HepG2 (cell line): ENCODE results near the gene SLC41A3. TPM values are rescaled to one million over a fixed set of nuclear protein-coding genes. Genes with fewer than 3 reads are reported as not detected.

Experiments used
- ATAC-seq: fragments of 200-7000 bp; cut with Tn5 transposase; 3 replicates; pipeline ENCODE4 v1.9.1; 2020; ENCODE audit warnings: mild to moderate bottlenecking, moderate library complexity
- BruUV-seq: library from RNA; stranded (reverse); fragments of 400-500 nt; replicated peaks from 2 replicates; lab custom pipeline; 2021; lab: Mats Ljungman, UMichigan
- CTCF ChIA-PET: fragments of 300-600 bp; formaldehyde crosslinking; extraction: SDS; loops from one replicate; lab custom pipeline; 2021; ENCODE audit warnings: low total read pairs, inconsistent platforms, low intra/inter-chr PET ratio; lab: Yijun Ruan, JAX
- POLR2A ChIA-PET: fragments of 350-600 bp; sonication (Branson Sonifier 250); formaldehyde crosslinking; loops from one replicate; lab custom pipeline; 2020; ENCODE audit warnings: antibody characterized with exemption, inconsistent platforms; lab: Yijun Ruan, JAX
- DNase-seq: peaks from one replicate; pipeline ENCODE4 v3.0.0-alpha.2; 2015; ENCODE audit warnings: low spot score
- FAIRE-seq: peaks from 3 replicates; lab custom pipeline; 2011; peaks lifted over from hg19 to GRCh38; lab: Jason Lieb, UNC
- H2AFZ ChIP-seq: one replicate; pipeline ENCODE4 v1.6.1; 2011; ENCODE audit warnings: low read length, inconsistent platforms
- H3K27ac ChIP-seq: fragments of 300-600 bp; 3 replicates; pipeline ENCODE4 v1.8.0; 2011; ENCODE audit warnings: mixed run types, mild to moderate bottlenecking, mixed read lengths, low read length, inconsistent platforms; ENCODE audit not compliant: insufficient read depth; ENCODE audit errors: extremely low read length
- H3K27me3 ChIP-seq, 2 experiments: fragments of 200-600 bp in 1 of 2; 2 replicates in 1 of 2; 3 replicates in 1 of 2; pipeline versions ENCODE4 v1.6.0 to v1.8.0; 2011; ENCODE audit warnings: low read length in 2 of 2, mild to moderate bottlenecking in 2 of 2, moderate library complexity in 2 of 2, inconsistent platforms in 1 of 2; ENCODE audit not compliant: insufficient read depth in 2 of 2, control insufficient read depth in 1 of 2
- H3K36me3 ChIP-seq, 2 experiments: fragments of 200-600 bp in 1 of 2; replicated peaks in 1 of 2; 2 replicates in 1 of 2; 3 replicates in 1 of 2; pipeline versions ENCODE4 v1.5.1 to v1.8.0; 2011; ENCODE audit warnings: low read length in 2 of 2, inconsistent platforms in 1 of 2; ENCODE audit not compliant: insufficient read depth in 2 of 2, control insufficient read depth in 1 of 2
- H3K4me1 ChIP-seq: 2 replicates; pipeline ENCODE4 v1.5.1; 2012; ENCODE audit warnings: low read length, inconsistent platforms; ENCODE audit not compliant: insufficient read depth
- H3K4me2 ChIP-seq: 2 replicates; pipeline ENCODE4 v1.6.0; 2011; ENCODE audit warnings: low read depth, low read length, inconsistent platforms
- H3K4me3 ChIP-seq, 3 experiments: fragments of 200-600 bp in 1 of 3; sonication (generic), shearing (Covaris generic) in 1 of 3; replicated peaks in 1 of 3; 2 replicates each; pipeline ENCODE4 v1.5.1; 2011 to 2016; ENCODE audit warnings: low read length in 3 of 3, inconsistent platforms in 2 of 3, low read depth in 2 of 3, mild to moderate bottlenecking in 2 of 3, control low read depth in 1 of 3, mixed read lengths in 1 of 3; ENCODE audit not compliant: insufficient read depth in 1 of 3
- H3K79me2 ChIP-seq: one replicate; pipeline ENCODE4 v1.6.1; 2011; ENCODE audit warnings: low read length, inconsistent platforms; ENCODE audit not compliant: insufficient read depth
- H3K9ac ChIP-seq: 2 replicates; pipeline ENCODE4 v1.6.0; 2011; ENCODE audit warnings: mild to moderate bottlenecking, low read depth, low read length, inconsistent platforms; ENCODE audit not compliant: insufficient read depth
- H3K9me3 ChIP-seq: 2 replicates; pipeline ENCODE4 v1.5.1; 2012; ENCODE audit warnings: mild to moderate bottlenecking, low read length
- H4K20me1 ChIP-seq: 2 replicates; pipeline ENCODE4 v1.6.0; 2011; ENCODE audit warnings: inconsistent platforms, mild to moderate bottlenecking, low read length, moderate library complexity; ENCODE audit not compliant: insufficient read depth
- HNF4A ChIP-seq: sonication (generic); formaldehyde crosslinking; IDR thresholded peaks from 2 replicates; pipeline ENCODE4 v1.4.0; 2020; ENCODE audit warnings: missing genetic modification reagents
- KDM2A ChIP-seq: sonication (generic); formaldehyde crosslinking; IDR thresholded peaks from 2 replicates; pipeline ENCODE4 v1.4.0; 2020; ENCODE audit warnings: low read depth, missing genetic modification reagents, borderline replicate concordance
- NFRKB ChIP-seq: fragments of 450-650 bp; IDR thresholded peaks from 2 replicates; pipeline ENCODE4 v1.6.1; 2017
- NRL ChIP-seq: sonication (generic); formaldehyde crosslinking; IDR thresholded peaks from 2 replicates; pipeline ENCODE4 v1.5.0; 2020; ENCODE audit warnings: missing genetic modification reagents, mild to moderate bottlenecking, moderate library complexity, borderline replicate concordance
- SATB2 ChIP-seq: sonication (generic); formaldehyde crosslinking; IDR thresholded peaks from 2 replicates; pipeline ENCODE4 v1.5.0; 2020; ENCODE audit warnings: missing genetic modification reagents
- ZFAT ChIP-seq: sonication (generic); formaldehyde crosslinking; conservative IDR thresholded peaks from 2 replicates; pipeline ENCODE4 v1.8.1; 2023; ENCODE audit warnings: missing genetic modification reagents, inconsistent platforms
- ZNF644 ChIP-seq: IDR thresholded peaks from 2 replicates; pipeline ENCODE4 v1.6.1; 2016; ENCODE audit warnings: low read depth
- ZNF672 ChIP-seq: sonication (generic); formaldehyde crosslinking; IDR thresholded peaks from 2 replicates; pipeline ENCODE4 v1.8.1; 2022; ENCODE audit warnings: missing genetic modification reagents
- ZNF780A ChIP-seq: sonication (generic); formaldehyde crosslinking; IDR thresholded peaks from 2 replicates; pipeline ENCODE4 v1.8.0; 2022; ENCODE audit warnings: mild to moderate bottlenecking, missing genetic modification reagents, moderate library complexity
- ZNF792 ChIP-seq: IDR thresholded peaks from 2 replicates; pipeline ENCODE4 v1.6.1; 2016
- ZSCAN29 ChIP-seq: sonication (generic); formaldehyde crosslinking; conservative IDR thresholded peaks from 2 replicates; pipeline ENCODE4 v1.4.0; 2020; ENCODE audit warnings: mild to moderate bottlenecking, missing genetic modification reagents
- WGBS: methylation state at CpG from one replicate; pipeline ENCODE4 v1.1.6; 2017; ENCODE audit warnings: low lambda C conversion rate; 5-methylcytosine and 5-hydroxymethylcytosine counted together
- in situ Hi-C: cut with HindIII; loops from 2 replicates; pipeline ENCODE4 v1.10.0; 2017; ENCODE audit warnings: low pct_unique_long_range_greater_than_20kb; ENCODE audit not compliant: extremely low pct_ligation_motif_present
- intact Hi-C: fragments of 100-400 bp; cut with micrococcal nuclease; formaldehyde crosslinking; loops from one replicate; pipeline ENCODE4 v1.10.0; 2022; ENCODE audit not compliant: unreplicated experiment
- polyA plus RNA-seq, 8 experiments: library from polyadenylated mRNA; depleted of rRNA in 3 of 8; stranded (reverse) in 7 of 8; unstranded in 1 of 8; fragments of >200 nt; fragmentation: Illumina TruSeq in 4 of 8; extraction: Trizol in 4 of 8; gene quantifications; 2 replicates each; pipeline versions ENCODE4 v1.2.1 to v1.2.3, GENCODE V29; 2011 to 2016; ENCODE audit warnings: low read depth in 4 of 8, missing spikeins in 1 of 8, mixed read lengths in 1 of 8; ENCODE audit not compliant: insufficient read depth in 1 of 8
- total RNA-seq, 5 experiments: library from RNA; depleted of rRNA; stranded (reverse); fragments of >200 nt; fragmentation: Illumina TruSeq; extraction: Trizol; gene quantifications; 2 replicates each; pipeline ENCODE4 v1.2.3, GENCODE V29; 2016; ENCODE audit warnings: low read depth in 1 of 5
- TF ChIP-seq, protein P1 (sequence below): sonication (generic); formaldehyde crosslinking; IDR thresholded peaks from 2 replicates; pipeline ENCODE4 v1.4.0; 2020; ENCODE audit warnings: mild to moderate bottlenecking, missing genetic modification reagents, borderline replicate concordance
- TF ChIP-seq, protein P2 (sequence below): conservative IDR thresholded peaks from 2 replicates; pipeline ENCODE4 v1.6.1; 2018; ENCODE audit warnings: missing genetic modification reagents
- TF ChIP-seq, protein P3 (sequence below): sonication (generic); formaldehyde crosslinking; IDR thresholded peaks from 2 replicates; pipeline ENCODE4 v1.8.1; 2023; ENCODE audit warnings: missing genetic modification reagents, inconsistent platforms, borderline replicate concordance
- TF ChIP-seq, protein P4 (sequence below): sonication (generic); formaldehyde crosslinking; IDR thresholded peaks from 2 replicates; pipeline ENCODE4 v1.5.0; 2020; ENCODE audit warnings: missing genetic modification reagents

Gene SLC41A3
- total and polyA plus RNA-seq, 2 of the 13 experiments (the other 11 are each of a cell fraction or from before 2014, with no cell fraction given) = 26.0 to 71.1 TPM

DNA sequence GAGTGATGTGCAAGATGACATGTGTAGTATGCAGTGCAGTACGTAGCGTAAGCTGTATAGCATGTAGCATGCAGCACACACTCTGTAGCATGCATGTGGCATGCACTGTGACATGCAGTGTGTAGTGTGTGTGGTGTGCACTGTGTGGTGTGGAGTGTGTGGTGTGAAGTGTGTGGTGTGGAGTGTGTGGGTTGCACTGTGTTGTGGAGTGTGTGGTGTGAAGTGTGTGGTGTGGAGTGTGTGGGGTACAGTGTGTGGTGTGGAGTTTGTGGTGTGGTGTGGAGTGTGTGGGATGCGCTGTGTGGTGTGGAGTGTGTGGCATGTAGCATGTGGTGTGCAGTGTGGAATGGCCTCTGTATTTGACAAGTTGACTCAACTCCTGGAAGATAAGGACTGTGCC, 75.7 kb downstream of the SLC41A3 start:
- no peak overlapping the region for H2AFZ ChIP-seq
- WGBS = 100% methylated on average over 3 of the region's 3 CpGs
- H3K9me3 ChIP-seq = no peaks in the 10 kb centered on the region
- FAIRE-seq (no peak), DNase-seq (no peak)
- no peaks in the 10 kb centered on the region for H4K20me1 ChIP-seq
- H3K4me1 ChIP-seq = no peaks in the 10 kb centered on the region
- in situ Hi-C loops = no loop called here
- H3K36me3 ChIP-seq = peaks cover 6 to 7% of the 10 kb centered on the region in 2 experiments; a peak in 3 of 5 replicates
- BruUV-seq = no TSS peak
- H3K4me3 ChIP-seq = no peak overlapping the region
- no peak overlapping the region for H3K4me2 ChIP-seq
- H3K27me3 ChIP-seq = no peaks in the 10 kb centered on the region
- POLR2A ChIA-PET = no interaction called here
- H3K27ac ChIP-seq = no peak overlapping the region
- TF ChIP-seq KDM2A (CRISPR knock-in tag) (no peak), NFRKB (no peak)
- TF ChIP-seq, all 625 proteins: peak for 0
- no peak for ATAC-seq
- CTCF ChIA-PET = no interaction called here
- intact Hi-C loops = no loop called here
- Histone ChIP-seq H3K79me2 (no peaks in the 10 kb centered on the region), H3K9ac (no peak overlapping the region)

DNA sequence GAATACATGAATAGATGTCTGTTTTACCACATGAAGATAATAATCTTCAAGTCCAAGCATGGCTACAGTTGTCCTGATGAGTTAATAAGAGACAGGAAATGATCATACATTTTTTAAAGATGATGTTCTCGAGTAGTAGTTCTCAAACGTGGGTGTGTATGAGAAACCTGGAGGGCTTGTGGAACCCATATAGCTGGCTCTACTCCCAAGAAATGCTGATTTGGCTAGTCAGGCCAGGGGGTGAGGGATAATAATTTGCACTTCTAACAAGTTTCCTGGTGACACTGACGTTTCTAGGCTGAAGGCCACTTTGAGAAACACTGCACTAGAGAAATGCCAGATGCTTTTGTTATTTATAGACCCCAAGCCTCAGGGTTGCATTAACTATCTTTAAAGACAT, 78.0 kb downstream of the SLC41A3 start:
- H3K79me2 ChIP-seq = no peaks in the 10 kb centered on the region
- ChIA-PET CTCF (no interaction called here), POLR2A (no interaction called here)
- no peak overlapping the region for H3K4me3 ChIP-seq
- 52% methylated on average over 3 of the region's 3 CpGs for WGBS
- FAIRE-seq = no peak
- H3K9ac ChIP-seq = no peak overlapping the region
- H4K20me1 ChIP-seq = no peaks in the 10 kb centered on the region
- no peaks in the 10 kb centered on the region for H3K4me1 ChIP-seq
- intact Hi-C loops (no loop called here), in situ Hi-C loops (no loop called here)
- no peaks in the 10 kb centered on the region for H3K27me3 ChIP-seq
- no peak overlapping the region for H2AFZ ChIP-seq
- BruUV-seq = no TSS peak
- no peak overlapping the region for H3K27ac ChIP-seq
- no peak for ATAC-seq
- DNase-seq = no peak
- no peak overlapping the region for H3K4me2 ChIP-seq
- peaks cover 4 to 7% of the 10 kb centered on the region in 2 experiments; a peak in 3 of 5 replicates for H3K36me3 ChIP-seq
- no peaks in the 10 kb centered on the region for H3K9me3 ChIP-seq
- no peak for TF ChIP-seq ZNF672 (CRISPR knock-in tag)
- TF ChIP-seq, protein P1, sequence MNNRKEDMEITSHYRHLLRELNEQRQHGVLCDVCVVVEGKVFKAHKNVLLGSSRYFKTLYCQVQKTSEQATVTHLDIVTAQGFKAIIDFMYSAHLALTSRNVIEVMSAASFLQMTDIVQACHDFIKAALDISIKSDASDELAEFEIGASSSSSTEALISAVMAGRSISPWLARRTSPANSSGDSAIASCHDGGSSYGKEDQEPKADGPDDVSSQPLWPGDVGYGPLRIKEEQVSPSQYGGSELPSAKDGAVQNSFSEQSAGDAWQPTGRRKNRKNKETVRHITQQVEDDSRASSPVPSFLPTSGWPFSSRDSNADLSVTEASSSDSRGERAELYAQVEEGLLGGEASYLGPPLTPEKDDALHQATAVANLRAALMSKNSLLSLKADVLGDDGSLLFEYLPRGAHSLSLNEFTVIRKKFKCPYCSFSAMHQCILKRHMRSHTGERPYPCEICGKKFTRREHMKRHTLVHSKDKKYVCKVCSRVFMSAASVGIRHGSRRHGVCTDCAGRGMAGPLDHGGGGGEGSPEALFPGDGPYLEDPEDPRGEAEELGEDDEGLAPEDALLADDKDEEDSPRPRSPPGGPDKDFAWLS = no peak
- TF ChIP-seq, protein P2, sequence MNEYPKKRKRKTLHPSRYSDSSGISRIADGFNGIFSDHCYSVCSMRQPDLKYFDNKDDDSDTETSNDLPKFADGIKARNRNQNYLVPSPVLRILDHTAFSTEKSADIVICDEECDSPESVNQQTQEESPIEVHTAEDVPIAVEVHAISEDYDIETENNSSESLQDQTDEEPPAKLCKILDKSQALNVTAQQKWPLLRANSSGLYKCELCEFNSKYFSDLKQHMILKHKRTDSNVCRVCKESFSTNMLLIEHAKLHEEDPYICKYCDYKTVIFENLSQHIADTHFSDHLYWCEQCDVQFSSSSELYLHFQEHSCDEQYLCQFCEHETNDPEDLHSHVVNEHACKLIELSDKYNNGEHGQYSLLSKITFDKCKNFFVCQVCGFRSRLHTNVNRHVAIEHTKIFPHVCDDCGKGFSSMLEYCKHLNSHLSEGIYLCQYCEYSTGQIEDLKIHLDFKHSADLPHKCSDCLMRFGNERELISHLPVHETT (CRISPR knock-in tag) = no peak
- TF ChIP-seq ZNF792 = no peak
- no peak for TF ChIP-seq ZFAT
- no peak for TF ChIP-seq HNF4A (CRISPR knock-in tag)
- TF ChIP-seq ZNF644 (CRISPR knock-in tag) = no peak
- TF ChIP-seq, protein P3, sequence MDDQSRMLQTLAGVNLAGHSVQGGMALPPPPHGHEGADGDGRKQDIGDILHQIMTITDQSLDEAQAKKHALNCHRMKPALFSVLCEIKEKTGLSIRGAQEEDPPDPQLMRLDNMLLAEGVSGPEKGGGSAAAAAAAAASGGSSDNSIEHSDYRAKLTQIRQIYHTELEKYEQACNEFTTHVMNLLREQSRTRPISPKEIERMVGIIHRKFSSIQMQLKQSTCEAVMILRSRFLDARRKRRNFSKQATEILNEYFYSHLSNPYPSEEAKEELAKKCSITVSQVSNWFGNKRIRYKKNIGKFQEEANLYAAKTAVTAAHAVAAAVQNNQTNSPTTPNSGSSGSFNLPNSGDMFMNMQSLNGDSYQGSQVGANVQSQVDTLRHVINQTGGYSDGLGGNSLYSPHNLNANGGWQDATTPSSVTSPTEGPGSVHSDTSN = no peak
- no peak for TF ChIP-seq SATB2 (CRISPR knock-in tag)
- TF ChIP-seq ZNF780A (CRISPR knock-in tag) = no peak
- TF ChIP-seq ZSCAN29 (CRISPR knock-in tag) = no peak
- TF ChIP-seq NRL (CRISPR knock-in tag) = no peak
- TF ChIP-seq, protein P4, sequence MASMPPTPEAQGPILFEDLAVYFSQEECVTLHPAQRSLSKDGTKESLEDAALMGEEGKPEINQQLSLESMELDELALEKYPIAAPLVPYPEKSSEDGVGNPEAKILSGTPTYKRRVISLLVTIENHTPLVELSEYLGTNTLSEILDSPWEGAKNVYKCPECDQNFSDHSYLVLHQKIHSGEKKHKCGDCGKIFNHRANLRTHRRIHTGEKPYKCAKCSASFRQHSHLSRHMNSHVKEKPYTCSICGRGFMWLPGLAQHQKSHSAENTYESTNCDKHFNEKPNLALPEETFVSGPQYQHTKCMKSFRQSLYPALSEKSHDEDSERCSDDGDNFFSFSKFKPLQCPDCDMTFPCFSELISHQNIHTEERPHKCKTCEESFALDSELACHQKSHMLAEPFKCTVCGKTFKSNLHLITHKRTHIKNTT (CRISPR knock-in tag) = no peak
